ENCODE results near the gene ADAMTS12.

DNA sequence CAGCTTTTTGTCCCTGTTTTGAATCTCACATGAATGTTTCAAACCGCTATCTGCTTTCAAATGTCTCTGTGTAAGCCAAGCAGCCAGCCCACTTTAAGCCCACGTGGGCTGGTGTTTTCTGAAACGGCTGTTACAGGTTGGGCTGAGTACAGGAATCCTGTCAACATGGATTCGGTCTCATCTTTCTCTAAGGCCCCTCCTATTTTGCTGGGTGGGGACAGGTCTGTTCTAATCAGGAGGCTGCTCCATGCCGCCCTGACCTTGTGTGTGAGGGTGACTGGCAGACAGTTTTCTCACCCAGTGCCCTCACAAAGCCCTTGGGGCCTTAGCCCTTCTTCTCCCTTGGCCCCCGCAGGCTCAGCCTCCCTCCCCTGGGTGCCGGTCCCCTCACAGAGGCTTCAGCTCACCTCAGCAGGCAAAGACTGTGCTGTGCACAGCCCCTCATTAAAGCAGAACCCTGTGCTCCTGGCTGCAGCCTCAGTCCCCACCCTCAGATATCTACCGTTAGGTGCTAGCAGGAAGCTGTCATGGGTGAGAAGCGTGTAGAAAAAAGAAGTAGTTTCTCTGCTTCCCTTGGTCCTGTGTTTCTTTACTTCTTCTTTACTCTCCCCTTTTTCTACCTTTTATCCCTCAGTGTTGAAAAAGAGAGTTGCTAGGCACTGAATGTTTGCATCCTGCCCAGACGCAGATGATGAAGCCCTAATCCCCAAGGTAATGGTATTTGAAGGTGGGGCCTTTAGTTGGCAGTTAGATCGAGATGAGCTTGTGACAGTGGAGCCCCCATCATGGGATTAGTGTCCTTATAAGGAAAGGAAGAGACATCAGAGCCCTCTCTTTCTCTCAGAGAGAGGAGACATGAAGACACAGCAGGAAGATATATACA, 205.7 kb downstream of the ADAMTS12 start:
- TF ChIP-seq, protein P1, sequence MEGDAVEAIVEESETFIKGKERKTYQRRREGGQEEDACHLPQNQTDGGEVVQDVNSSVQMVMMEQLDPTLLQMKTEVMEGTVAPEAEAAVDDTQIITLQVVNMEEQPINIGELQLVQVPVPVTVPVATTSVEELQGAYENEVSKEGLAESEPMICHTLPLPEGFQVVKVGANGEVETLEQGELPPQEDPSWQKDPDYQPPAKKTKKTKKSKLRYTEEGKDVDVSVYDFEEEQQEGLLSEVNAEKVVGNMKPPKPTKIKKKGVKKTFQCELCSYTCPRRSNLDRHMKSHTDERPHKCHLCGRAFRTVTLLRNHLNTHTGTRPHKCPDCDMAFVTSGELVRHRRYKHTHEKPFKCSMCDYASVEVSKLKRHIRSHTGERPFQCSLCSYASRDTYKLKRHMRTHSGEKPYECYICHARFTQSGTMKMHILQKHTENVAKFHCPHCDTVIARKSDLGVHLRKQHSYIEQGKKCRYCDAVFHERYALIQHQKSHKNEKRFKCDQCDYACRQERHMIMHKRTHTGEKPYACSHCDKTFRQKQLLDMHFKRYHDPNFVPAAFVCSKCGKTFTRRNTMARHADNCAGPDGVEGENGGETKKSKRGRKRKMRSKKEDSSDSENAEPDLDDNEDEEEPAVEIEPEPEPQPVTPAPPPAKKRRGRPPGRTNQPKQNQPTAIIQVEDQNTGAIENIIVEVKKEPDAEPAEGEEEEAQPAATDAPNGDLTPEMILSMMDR (IDR thresholded peaks at IDR 0.05) = no peak
- TF ChIP-seq ZFX (IDR thresholded peaks at IDR 0.05; ENCODE audit: borderline replicate concordance) = no peak
